Measurements from ENCODE around the gene ARNT2. TPM values are rescaled to one million over a fixed set of nuclear protein-coding genes. Genes with fewer than 3 reads are reported as not detected.

ARNT2 gene
- total RNA-seq, 1 donor from 2014 or later: 21.6 TPM

GRCh38 chr15:80558631-80559319, 154.6 kb downstream of the ARNT2 start:
- no peak for TF ChIP-seq CTCF (IDR thresholded peaks at IDR 0.05; ENCODE audit: insufficient read depth, low read length, poor library complexity, severe bottlenecking)
- no peak for DNase-seq (ENCODE audit: low read depth)
- no peak overlapping the region for H3K4me3 ChIP-seq (ENCODE audit: low read depth, low read length)
- no peaks in the 10 kb centered on the region for H3K27me3 ChIP-seq (ENCODE audit: control insufficient read depth, insufficient read depth, low read length)
- no peaks in the 10 kb centered on the region for H3K36me3 ChIP-seq (ENCODE audit: control insufficient read depth, insufficient read depth, low read length)

DNA sequence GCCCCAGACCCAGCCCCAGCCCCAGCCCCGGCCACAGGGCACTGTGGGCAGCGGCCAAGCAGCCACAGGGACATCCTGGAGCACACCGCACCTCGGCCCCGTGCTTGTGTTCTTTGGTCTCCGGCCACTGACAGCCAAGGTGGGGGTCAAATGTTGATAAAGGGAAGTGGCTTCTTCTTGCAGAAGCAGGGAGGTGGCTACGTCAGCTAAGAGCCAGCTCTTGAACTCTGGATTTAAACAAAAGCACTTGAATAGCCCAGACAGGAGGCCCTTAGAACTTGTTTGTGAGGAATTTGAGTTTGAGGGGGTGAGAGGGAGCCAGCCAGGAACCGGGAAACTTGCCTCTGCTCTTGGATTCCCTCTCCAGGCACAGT, 155.1 kb downstream of the ARNT2 start:
- H3K27me3 ChIP-seq (ENCODE audit: control insufficient read depth, insufficient read depth, low read length): no peaks in the 10 kb centered on the region
- no peak for TF ChIP-seq CTCF (IDR thresholded peaks at IDR 0.05; ENCODE audit: insufficient read depth, low read length, poor library complexity, severe bottlenecking)
- H3K36me3 ChIP-seq (ENCODE audit: control insufficient read depth, insufficient read depth, low read length): no peaks in the 10 kb centered on the region
- DNase-seq (ENCODE audit: low read depth): no peak
- no peak overlapping the region for H3K4me3 ChIP-seq (ENCODE audit: low read depth, low read length)

DNA sequence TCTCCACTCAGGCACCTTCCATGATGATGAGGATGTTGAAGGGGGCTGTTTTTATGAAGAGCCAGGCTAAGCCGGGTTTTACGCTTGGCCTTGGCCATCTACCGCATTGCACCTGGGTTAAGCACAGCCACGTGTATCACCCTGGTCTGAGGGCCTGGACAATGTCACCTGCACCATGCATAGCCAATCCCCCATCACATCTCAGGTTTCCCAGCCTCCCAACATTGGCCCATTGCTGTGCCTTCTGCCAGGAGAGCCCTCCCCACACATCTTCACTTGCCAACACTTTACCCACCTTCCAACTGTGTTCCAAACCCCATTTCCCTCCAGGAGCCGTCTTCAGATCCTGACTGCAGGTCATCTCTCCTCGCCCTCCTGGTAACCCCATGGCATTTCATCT, 155.6 kb downstream of the ARNT2 start:
- no peaks in the 10 kb centered on the region for H3K27me3 ChIP-seq (ENCODE audit: control insufficient read depth, insufficient read depth, low read length)
- no peak overlapping the region for H3K4me3 ChIP-seq (ENCODE audit: low read depth, low read length)
- no peak for TF ChIP-seq CTCF (IDR thresholded peaks at IDR 0.05; ENCODE audit: insufficient read depth, low read length, poor library complexity, severe bottlenecking)
- H3K36me3 ChIP-seq (ENCODE audit: control insufficient read depth, insufficient read depth, low read length): no peaks in the 10 kb centered on the region
- DNase-seq (ENCODE audit: low read depth): no peak

DNA sequence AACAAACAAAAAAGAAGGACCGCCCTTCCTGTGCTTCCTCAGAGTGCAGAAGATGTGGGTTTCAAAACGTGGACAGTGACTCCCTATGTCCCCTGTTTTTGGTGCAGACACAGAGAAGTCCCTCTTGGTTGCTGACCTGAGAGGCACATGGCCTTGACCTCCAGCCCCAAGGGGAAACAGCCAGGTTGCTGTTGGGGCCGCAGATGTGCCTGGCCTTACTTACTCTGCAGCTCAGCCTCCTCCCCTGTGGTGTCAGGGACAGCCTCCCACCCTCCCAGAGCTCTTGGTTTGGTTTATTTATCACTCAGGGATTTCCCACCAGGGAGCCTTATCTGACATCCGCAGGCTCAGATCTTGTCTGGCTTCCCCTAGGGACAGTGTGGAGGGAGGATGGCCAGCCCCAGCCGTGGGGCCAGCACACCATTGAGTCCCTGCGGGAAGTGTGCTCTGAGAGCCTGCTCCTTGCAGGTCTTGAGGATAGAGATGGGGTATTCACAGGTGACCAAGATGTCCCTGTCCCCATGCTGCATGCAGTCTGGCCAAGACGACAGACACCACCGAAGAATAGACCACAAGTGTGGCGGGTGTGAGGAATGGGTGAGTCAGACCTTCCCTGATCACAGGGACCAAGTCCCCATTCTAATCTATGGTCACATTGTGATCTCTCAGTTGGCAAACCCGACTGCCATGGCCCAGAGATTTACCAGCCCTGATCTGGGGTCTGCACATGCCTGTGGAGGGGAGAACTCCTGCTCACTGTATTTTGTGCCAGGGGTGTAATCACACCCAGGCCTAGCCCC, 156.6 kb downstream of the ARNT2 start:
- no peaks in the 10 kb centered on the region for H3K27me3 ChIP-seq (ENCODE audit: control insufficient read depth, insufficient read depth, low read length)
- TF ChIP-seq CTCF (IDR thresholded peaks at IDR 0.05; ENCODE audit: insufficient read depth, low read length, poor library complexity, severe bottlenecking): no peak
- no peak for DNase-seq (ENCODE audit: low read depth)
- H3K4me3 ChIP-seq (ENCODE audit: low read depth, low read length): no peak overlapping the region
- no peaks in the 10 kb centered on the region for H3K36me3 ChIP-seq (ENCODE audit: control insufficient read depth, insufficient read depth, low read length)

GRCh38 chr15:80561500-80561899, 157.3 kb downstream of the ARNT2 start:
- H3K36me3 ChIP-seq (ENCODE audit: control insufficient read depth, insufficient read depth, low read length): no peaks in the 10 kb centered on the region
- DNase-seq (ENCODE audit: low read depth): no peak
- H3K27me3 ChIP-seq (ENCODE audit: control insufficient read depth, insufficient read depth, low read length): no peaks in the 10 kb centered on the region
- TF ChIP-seq CTCF (IDR thresholded peaks at IDR 0.05; ENCODE audit: insufficient read depth, low read length, poor library complexity, severe bottlenecking): no peak
- no peak overlapping the region for H3K4me3 ChIP-seq (ENCODE audit: low read depth, low read length)
